Gastroesophageal sphincter (tissue), 3 donors: ENCODE measurements around the gene RHNO1.

ENCODE experiments used
- CTCF ChIP-seq, 4 experiments: fragments of 200-600 bp in 2 of 4; fragments of 450-650 bp in 2 of 4; sonication (generic) in 1 of 4; IDR thresholded peaks; one replicate each; pipeline ENCODE4 v1.5.1; 2017 to 2019; ENCODE audit warnings: antibody characterized with exemption in 4 of 4, mild to moderate bottlenecking in 2 of 4, moderate library complexity in 2 of 4
- POLR2A ChIP-seq, 2 donors: fragments of 450-650 bp; IDR thresholded peaks; one replicate each; pipeline ENCODE4 v1.6.1; 2017; ENCODE audit warnings: antibody characterized with exemption in 2 of 2, mild to moderate bottlenecking in 2 of 2, moderate library complexity in 1 of 2

GRCh38 chr12:2877047-2877952, at the start of gene RHNO1, which contains the start of gene FOXM1:
- TF ChIP-seq CTCF (IDR thresholded peaks at IDR 0.05): peak in 3 of 4 experiments; percentile 26 to 31 (median 31)
- peak in 1 of 2 donors; percentile 44 for TF ChIP-seq POLR2A (IDR thresholded peaks at IDR 0.05)
